Caco-2 (cell line): Measurements from ENCODE around the gene CD82. TPM values are rescaled to one million over a fixed set of nuclear protein-coding genes. Genes with fewer than 3 reads are reported as not detected.

Source experiments
- BruUV-seq: library from RNA; stranded (reverse); fragments of 400-500 nt; replicated peaks from 2 replicates; lab custom pipeline; 2021; lab: Mats Ljungman, UMichigan
- CTCF ChIA-PET: fragments of 300-600 bp; sonication (Branson Sonifier 250); formaldehyde crosslinking; loops from one replicate; lab custom pipeline; 2022; ENCODE audit warnings: antibody characterized with exemption; lab: Charles Lee
- POLR2A ChIA-PET: fragments of 300-600 bp; sonication (Branson Sonifier 250); formaldehyde crosslinking; loops from one replicate; lab custom pipeline; 2022; ENCODE audit warnings: antibody characterized with exemption; lab: Charles Lee
- DNase-seq, 2 experiments: peaks; one replicate each; pipeline versions ENCODE4 v3.0.0 to v3.0.0-alpha.2; 2020 to 2022
- H3K27me3 ChIP-seq: replicated peaks from 2 replicates; pipeline ENCODE4 v1.6.0; 2011; ENCODE audit warnings: low read length; ENCODE audit not compliant: control insufficient read depth, insufficient read depth
- H3K36me3 ChIP-seq: 2 replicates; pipeline ENCODE4 v1.5.1; 2011; ENCODE audit warnings: low read length; ENCODE audit not compliant: control insufficient read depth, insufficient read depth
- H3K4me1 ChIP-seq: fragments of 250-450 bp; sonication (Bioruptor Pico); 2 replicates; pipeline ENCODE4 v1.5.1; 2020; ENCODE audit warnings: mild to moderate bottlenecking
- H3K4me3 ChIP-seq: 2 replicates; pipeline ENCODE4 v1.5.1; 2011; ENCODE audit warnings: low read depth, mild to moderate bottlenecking, control low read depth, low read length
- H3K9me3 ChIP-seq: fragments of 250-450 bp; sonication (Bioruptor Pico); 2 replicates; pipeline ENCODE4 v1.5.1; 2020; ENCODE audit warnings: mild to moderate bottlenecking, moderate library complexity
- H3K27ac Mint-ChIP-seq: one replicate; pipeline ENCODE4 v1.8.0; 2022; ENCODE audit warnings: mixed read lengths; ENCODE audit not compliant: unreplicated experiment
- H3K27me3 Mint-ChIP-seq: one replicate; pipeline ENCODE4 v1.8.0; 2022; ENCODE audit warnings: mixed read lengths; ENCODE audit not compliant: insufficient read depth, unreplicated experiment
- H3K36me3 Mint-ChIP-seq: one replicate; pipeline ENCODE4 v1.8.0; 2022; ENCODE audit warnings: mild to moderate bottlenecking, mixed read lengths; ENCODE audit not compliant: insufficient read depth, unreplicated experiment
- H3K4me1 Mint-ChIP-seq: one replicate; pipeline ENCODE4 v1.8.0; 2022; ENCODE audit warnings: low read depth, mixed read lengths; ENCODE audit not compliant: unreplicated experiment
- H3K4me3 Mint-ChIP-seq: one replicate; pipeline ENCODE4 v1.8.0; 2022; ENCODE audit warnings: mild to moderate bottlenecking, moderate library complexity, mixed read lengths; ENCODE audit not compliant: unreplicated experiment
- H3K9me3 Mint-ChIP-seq: one replicate; pipeline ENCODE4 v1.8.0; 2022; ENCODE audit warnings: mixed read lengths; ENCODE audit not compliant: unreplicated experiment
- intact Hi-C: fragments of 100-400 bp; cut with micrococcal nuclease; formaldehyde crosslinking; loops from one replicate; pipeline ENCODE4 v1.10.0; 2022; ENCODE audit not compliant: unreplicated experiment
- total RNA-seq: library from RNA; stranded (reverse); gene quantifications from 2 replicates; pipeline ENCODE4 v1.2.3, GENCODE V29; 2022
- TF ChIP-seq, protein P1 (sequence below), 2 experiments: fragments of 200-600 bp in 1 of 2; IDR thresholded peaks; 1 replicate in 1 of 2; 2 replicates in 1 of 2; pipeline versions ENCODE4 v1.5.1 to v1.8.0; 2011 to 2022; ENCODE audit warnings: antibody characterized with exemption in 1 of 2, control low read depth in 1 of 2, inconsistent platforms in 1 of 2, low read depth in 1 of 2, low read length in 1 of 2, mild to moderate bottlenecking in 1 of 2, moderate library complexity in 1 of 2; ENCODE audit not compliant: insufficient read depth in 1 of 2, severe bottlenecking in 1 of 2, unreplicated experiment in 1 of 2

The CD82 gene
- total RNA-seq, 1 experiment from 2014 or later = 4.3 TPM

DNA sequence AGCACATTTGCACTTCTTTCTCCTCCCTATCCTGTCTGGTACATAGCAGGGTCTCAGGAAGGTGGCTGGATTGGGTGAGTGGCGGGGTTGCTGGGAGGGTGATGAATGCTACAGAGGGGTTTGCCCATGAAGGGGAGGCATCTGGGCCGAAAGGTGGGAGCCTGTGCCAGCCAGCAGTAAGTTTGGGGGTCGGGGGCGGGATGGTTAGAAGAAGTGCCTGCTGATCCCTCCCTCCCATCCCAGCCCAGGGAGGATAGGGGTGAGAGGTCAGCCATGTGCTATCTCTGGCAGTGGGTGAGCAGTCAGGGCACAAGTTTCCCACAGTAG, 2.8 kb downstream of the CD82 start:
- Mint-ChIP-seq H3K9me3 (no peaks in the 10 kb centered on the region), H3K27ac (no peak overlapping the region), H3K27me3 (peaks cover 4% of the 10 kb centered on the region), H3K4me1 (no peaks in the 10 kb centered on the region), H3K4me3 (no peak overlapping the region), H3K36me3 (no peaks in the 10 kb centered on the region)
- no peaks in the 10 kb centered on the region; the same call in 1 of the 2 replicates for H3K27me3 ChIP-seq
- POLR2A ChIA-PET = no interaction called here
- intact Hi-C loops = no loop called here
- H3K9me3 ChIP-seq = no peaks in the 10 kb centered on the region
- CTCF ChIA-PET = no interaction called here
- H3K4me3 ChIP-seq = no peak overlapping the region
- BruUV-seq = no TSS peak
- no peaks in the 10 kb centered on the region for H3K4me1 ChIP-seq
- TF ChIP-seq, protein P1, sequence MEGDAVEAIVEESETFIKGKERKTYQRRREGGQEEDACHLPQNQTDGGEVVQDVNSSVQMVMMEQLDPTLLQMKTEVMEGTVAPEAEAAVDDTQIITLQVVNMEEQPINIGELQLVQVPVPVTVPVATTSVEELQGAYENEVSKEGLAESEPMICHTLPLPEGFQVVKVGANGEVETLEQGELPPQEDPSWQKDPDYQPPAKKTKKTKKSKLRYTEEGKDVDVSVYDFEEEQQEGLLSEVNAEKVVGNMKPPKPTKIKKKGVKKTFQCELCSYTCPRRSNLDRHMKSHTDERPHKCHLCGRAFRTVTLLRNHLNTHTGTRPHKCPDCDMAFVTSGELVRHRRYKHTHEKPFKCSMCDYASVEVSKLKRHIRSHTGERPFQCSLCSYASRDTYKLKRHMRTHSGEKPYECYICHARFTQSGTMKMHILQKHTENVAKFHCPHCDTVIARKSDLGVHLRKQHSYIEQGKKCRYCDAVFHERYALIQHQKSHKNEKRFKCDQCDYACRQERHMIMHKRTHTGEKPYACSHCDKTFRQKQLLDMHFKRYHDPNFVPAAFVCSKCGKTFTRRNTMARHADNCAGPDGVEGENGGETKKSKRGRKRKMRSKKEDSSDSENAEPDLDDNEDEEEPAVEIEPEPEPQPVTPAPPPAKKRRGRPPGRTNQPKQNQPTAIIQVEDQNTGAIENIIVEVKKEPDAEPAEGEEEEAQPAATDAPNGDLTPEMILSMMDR (IDR thresholded peaks at IDR 0.05; ENCODE audit: insufficient read depth in 1 of 2, low read depth in 1 of 2, low read length in 1 of 2, severe bottlenecking in 1 of 2, unreplicated experiment in 1 of 2) = no peak
- H3K36me3 ChIP-seq = no peaks in the 10 kb centered on the region
- DNase-seq = no peak

DNA sequence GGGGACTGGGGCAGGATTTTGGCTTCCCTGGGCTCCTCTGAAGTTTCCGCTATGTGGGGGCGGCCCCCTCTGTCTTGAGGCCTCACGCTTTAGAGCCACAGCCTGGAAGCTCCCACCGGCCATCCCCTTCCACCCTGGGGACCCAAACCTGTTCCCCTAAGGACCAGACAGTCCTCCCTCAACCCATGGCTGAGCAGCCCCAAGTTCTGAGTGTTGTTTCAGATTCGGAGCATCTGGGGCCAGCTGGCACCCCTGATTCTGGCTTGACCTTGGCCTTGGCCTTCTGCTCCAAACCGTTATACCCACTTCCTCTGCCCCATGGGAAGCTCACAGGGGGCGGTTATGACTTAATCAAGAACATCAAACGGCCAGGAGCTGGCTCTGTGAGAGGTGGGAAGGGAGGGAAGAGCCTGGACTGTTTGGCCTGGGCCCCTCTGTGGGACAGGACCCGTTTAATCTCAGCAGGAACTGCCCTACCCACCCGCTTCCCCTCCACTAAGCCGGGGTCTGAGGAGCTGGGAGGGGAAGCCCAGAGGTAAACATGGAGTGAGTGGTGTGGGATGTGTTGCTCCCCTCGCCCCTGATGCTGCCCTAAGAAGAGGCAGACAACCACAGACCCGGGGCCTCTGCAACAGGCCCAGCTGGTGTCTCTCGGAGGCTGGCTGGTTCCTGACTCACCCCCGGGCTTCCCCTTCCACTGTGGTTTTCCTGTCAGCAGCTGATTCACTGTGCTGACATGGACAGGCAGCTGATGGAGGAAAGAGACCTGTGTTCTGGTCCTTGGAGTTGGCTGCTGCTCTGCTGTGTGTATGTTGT, 3.4 kb downstream of the CD82 start:
- Mint-ChIP-seq H3K9me3 (no peaks in the 10 kb centered on the region), H3K36me3 (no peaks in the 10 kb centered on the region), H3K4me1 (no peaks in the 10 kb centered on the region), H3K27ac (no peak overlapping the region), H3K4me3 (no peak overlapping the region), H3K27me3 (peaks cover 4% of the 10 kb centered on the region)
- Histone ChIP-seq H3K4me3 (no peak overlapping the region), H3K9me3 (no peaks in the 10 kb centered on the region), H3K36me3 (no peaks in the 10 kb centered on the region), H3K4me1 (no peaks in the 10 kb centered on the region), H3K27me3 (no peaks in the 10 kb centered on the region; the same call in 1 of the 2 replicates)
- BruUV-seq = no TSS peak
- DNase-seq = no peak
- POLR2A ChIA-PET = no interaction called here
- TF ChIP-seq, protein P1 (IDR thresholded peaks at IDR 0.05; ENCODE audit: insufficient read depth in 1 of 2, low read depth in 1 of 2, low read length in 1 of 2, severe bottlenecking in 1 of 2, unreplicated experiment in 1 of 2) = no peak
- CTCF ChIA-PET = interaction anchor here (0.8 kb wide), 1 partner anchor 12 kb away, joined by 3 read pairs; no protein-coding TSS in a partner anchor
- intact Hi-C loops = no loop called here

DNA sequence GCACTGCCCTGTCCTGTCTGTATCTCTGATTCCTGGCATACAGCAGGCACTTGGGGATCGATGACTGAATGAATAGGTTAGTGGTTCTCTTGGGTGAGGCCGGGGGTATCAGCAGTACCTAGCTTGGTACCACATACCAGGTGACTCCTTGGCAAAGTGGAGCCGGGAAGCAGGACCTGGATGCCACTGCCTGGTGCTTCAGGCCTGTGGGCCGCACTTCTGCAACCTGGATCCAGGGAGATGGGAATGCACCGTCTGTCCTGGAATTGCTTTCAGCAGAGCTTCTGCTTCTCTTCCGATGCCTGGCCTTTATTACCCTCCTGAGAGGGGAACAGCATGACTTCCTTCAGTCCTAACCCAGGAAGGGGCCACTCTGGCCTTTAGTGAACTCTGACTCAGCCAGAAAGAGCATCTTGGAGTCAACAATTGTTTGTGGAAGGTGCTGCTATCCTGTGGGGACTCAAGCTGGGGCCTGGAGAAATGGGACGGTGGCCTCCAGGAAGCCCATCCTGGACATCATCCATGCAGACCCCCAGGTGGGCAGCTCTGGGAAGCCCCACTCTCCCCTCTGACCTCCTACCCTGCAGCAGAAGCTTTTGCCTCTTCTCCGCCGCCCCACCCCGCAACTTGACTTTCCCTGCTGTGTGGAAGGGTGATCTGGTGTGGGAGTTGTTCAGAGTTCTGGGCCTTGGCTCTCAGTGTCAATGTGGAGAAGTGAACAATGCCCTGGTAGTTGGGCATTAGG, 5.1 kb downstream of the CD82 start:
- POLR2A ChIA-PET = no interaction called here
- H3K27ac Mint-ChIP-seq = no peak overlapping the region
- CTCF ChIA-PET = interaction anchor here (0.5 kb wide), 1 partner anchor 19 kb away, joined by 3 read pairs; no protein-coding TSS in a partner anchor
- H3K36me3 ChIP-seq = no peaks in the 10 kb centered on the region
- intact Hi-C loops = no loop called here
- DNase-seq = no peak
- no peaks in the 10 kb centered on the region for H3K4me1 ChIP-seq
- H3K9me3 ChIP-seq = no peaks in the 10 kb centered on the region
- no peaks in the 10 kb centered on the region; the same call in 1 of the 2 replicates for H3K27me3 ChIP-seq
- H3K36me3 Mint-ChIP-seq = no peaks in the 10 kb centered on the region
- H3K4me3 Mint-ChIP-seq = no peak overlapping the region
- H3K27me3 Mint-ChIP-seq = peaks cover 4% of the 10 kb centered on the region
- H3K4me3 ChIP-seq = no peak overlapping the region
- H3K4me1 Mint-ChIP-seq = no peaks in the 10 kb centered on the region
- H3K9me3 Mint-ChIP-seq = no peaks in the 10 kb centered on the region
- TF ChIP-seq, protein P1 (IDR thresholded peaks at IDR 0.05; ENCODE audit: insufficient read depth in 1 of 2, low read depth in 1 of 2, low read length in 1 of 2, severe bottlenecking in 1 of 2, unreplicated experiment in 1 of 2) = no peak
- no TSS peak for BruUV-seq
